Renal cortical epithelial cell (primary cell): Measurements from ENCODE around the gene GFPT2. TPM values are rescaled to one million over a fixed set of nuclear protein-coding genes. Genes with fewer than 3 reads are reported as not detected.

Experiments used
- DNase-seq: peaks from one replicate; pipeline ENCODE4 v3.0.0-alpha.2; 2011; ENCODE audit warnings: low read depth
- total RNA-seq: library from RNA; depleted of rRNA; stranded (reverse); fragments of >200 nt; gene quantifications from 2 replicates; pipeline ENCODE4 v1.2.3, GENCODE V29; 2014

The GFPT2 gene
- total RNA-seq, 1 donor from 2014 or later: 10.2 TPM

- no peak for DNase-seq
Measured at GRCh38 chr5:180332861-180333260, 20.3 kb downstream of the GFPT2 start.

- no peak for DNase-seq
Measured at GRCh38 chr5:180332051-180332517, 21.1 kb downstream of the GFPT2 start.

GRCh38 chr5:180331647-180331950 lies 21.5 kb downstream of the GFPT2 start:
- DNase-seq: no peak

- peak; percentile 84 for DNase-seq
Measured at GRCh38 chr5:180330810-180331646, 22.1 kb downstream of the GFPT2 start.

GRCh38 chr5:180330270-180330648 lies 22.9 kb downstream of the GFPT2 start:
- no peak for DNase-seq

- DNase-seq: no peak
Measured at GRCh38 chr5:180329606-180330269, 23.4 kb downstream of the GFPT2 start.

GRCh38 chr5:180329138-180329435 lies 24.0 kb downstream of the GFPT2 start:
- DNase-seq: no peak

GRCh38 chr5:180328296-180329137 lies 24.6 kb downstream of the GFPT2 start:
- DNase-seq: peak; percentile 48

- no peak for DNase-seq
Measured at GRCh38 chr5:180326989-180327565, 26.1 kb downstream of the GFPT2 start.

- DNase-seq: no peak
Measured at GRCh38 chr5:180324601-180324950, 28.6 kb downstream of the GFPT2 start.

GRCh38 chr5:180323941-180324600 lies 29.1 kb downstream of the GFPT2 start:
- DNase-seq: peak; percentile 45

- no peak for DNase-seq
Measured at GRCh38 chr5:180323160-180323559, 30.0 kb downstream of the GFPT2 start.

- DNase-seq: no peak
Measured at GRCh38 chr5:180318456-180319089, 34.6 kb downstream of the GFPT2 start.

- DNase-seq: no peak
Measured at GRCh38 chr5:180316586-180316985, 36.5 kb downstream of the GFPT2 start.

GRCh38 chr5:180315762-180316212 lies 37.3 kb downstream of the GFPT2 start:
- no peak for DNase-seq

- peak; percentile 62 for DNase-seq
Measured at GRCh38 chr5:180313677-180314505, 39.2 kb downstream of the GFPT2 start.

GRCh38 chr5:180311216-180311615 lies 41.9 kb downstream of the GFPT2 start:
- DNase-seq: no peak

GRCh38 chr5:180306796-180307195 lies 46.3 kb downstream of the GFPT2 start:
- no peak for DNase-seq

GRCh38 chr5:180305481-180305880 lies 47.7 kb downstream of the GFPT2 start:
- no peak for DNase-seq
